Neutrophil (primary cell): ENCODE results near the gene DNAH17.

Source experiments
- H3K27ac ChIP-seq: fragments of 200-600 bp; sonication (generic); 2 replicates; pipeline ENCODE4 v1.5.1; 2016; ENCODE audit warnings: mild to moderate bottlenecking, moderate library complexity
- H3K27me3 ChIP-seq: fragments of 200-600 bp; sonication (generic); 2 replicates; pipeline ENCODE4 v1.6.0; 2016; ENCODE audit warnings: mild to moderate bottlenecking
- H3K36me3 ChIP-seq: fragments of 200-600 bp; sonication (generic); 2 replicates; pipeline ENCODE4 v1.5.1; 2017
- H3K4me1 ChIP-seq, 2 experiments: fragments of 200-600 bp in 1 of 2; sonication (generic) in 1 of 2; 1 replicate in 1 of 2; 2 replicates in 1 of 2; pipeline versions ENCODE4 v1.5.1 to v1.6.1; 2013 to 2016; ENCODE audit warnings: low read depth in 1 of 2, low read length in 1 of 2, mild to moderate bottlenecking in 1 of 2, moderate library complexity in 1 of 2; ENCODE audit not compliant: control insufficient read depth in 1 of 2, insufficient read depth in 1 of 2
- H3K4me3 ChIP-seq, 2 experiments: fragments of 200-600 bp in 1 of 2; sonication (generic) in 1 of 2; 1 replicate in 1 of 2; 2 replicates in 1 of 2; pipeline ENCODE4 v1.5.1; 2013 to 2016; ENCODE audit warnings: low read depth in 1 of 2, low read length in 1 of 2, mild to moderate bottlenecking in 1 of 2, moderate library complexity in 1 of 2
- H3K9me3 ChIP-seq: fragments of 200-600 bp; sonication (generic); 2 replicates; pipeline ENCODE4 v1.5.1; 2016
- TF ChIP-seq, protein P1 (sequence below): fragments of 200-600 bp; sonication (generic); IDR thresholded peaks from 2 replicates; pipeline ENCODE4 v1.5.1; 2016; ENCODE audit warnings: antibody characterized with exemption

Gene DNAH17

DNA sequence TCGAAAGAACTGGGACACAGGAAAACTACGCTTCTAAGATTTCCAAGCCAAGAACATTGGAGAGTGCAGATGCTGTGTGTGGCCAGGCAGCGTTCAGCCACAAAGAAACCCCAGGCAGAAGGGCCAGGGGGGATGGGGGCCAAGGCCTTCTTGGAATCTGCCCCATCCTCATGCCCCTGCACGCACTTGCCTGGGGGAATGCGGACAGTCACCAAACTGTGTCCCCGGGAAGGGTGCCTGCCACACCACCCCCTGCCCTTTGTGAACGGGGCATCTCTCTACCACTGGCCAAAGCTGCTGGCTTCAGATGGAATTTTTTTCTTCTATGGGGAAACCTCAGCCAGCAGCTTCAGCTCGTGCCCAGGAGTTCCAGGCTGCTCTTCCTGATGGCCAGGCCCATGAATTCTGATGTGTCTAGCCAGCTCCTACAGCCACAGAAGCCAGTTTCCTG lies 32.0 kb upstream of the DNAH17 start:
- H3K9me3 ChIP-seq = no peaks in the 10 kb centered on the region
- TF ChIP-seq, protein P1, sequence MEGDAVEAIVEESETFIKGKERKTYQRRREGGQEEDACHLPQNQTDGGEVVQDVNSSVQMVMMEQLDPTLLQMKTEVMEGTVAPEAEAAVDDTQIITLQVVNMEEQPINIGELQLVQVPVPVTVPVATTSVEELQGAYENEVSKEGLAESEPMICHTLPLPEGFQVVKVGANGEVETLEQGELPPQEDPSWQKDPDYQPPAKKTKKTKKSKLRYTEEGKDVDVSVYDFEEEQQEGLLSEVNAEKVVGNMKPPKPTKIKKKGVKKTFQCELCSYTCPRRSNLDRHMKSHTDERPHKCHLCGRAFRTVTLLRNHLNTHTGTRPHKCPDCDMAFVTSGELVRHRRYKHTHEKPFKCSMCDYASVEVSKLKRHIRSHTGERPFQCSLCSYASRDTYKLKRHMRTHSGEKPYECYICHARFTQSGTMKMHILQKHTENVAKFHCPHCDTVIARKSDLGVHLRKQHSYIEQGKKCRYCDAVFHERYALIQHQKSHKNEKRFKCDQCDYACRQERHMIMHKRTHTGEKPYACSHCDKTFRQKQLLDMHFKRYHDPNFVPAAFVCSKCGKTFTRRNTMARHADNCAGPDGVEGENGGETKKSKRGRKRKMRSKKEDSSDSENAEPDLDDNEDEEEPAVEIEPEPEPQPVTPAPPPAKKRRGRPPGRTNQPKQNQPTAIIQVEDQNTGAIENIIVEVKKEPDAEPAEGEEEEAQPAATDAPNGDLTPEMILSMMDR = no peak
- no peak overlapping the region for H3K4me3 ChIP-seq
- no peaks in the 10 kb centered on the region for H3K36me3 ChIP-seq
- H3K4me1 ChIP-seq = peaks cover 11 to 12% of the 10 kb centered on the region in 2 experiments
- no peak overlapping the region for H3K27ac ChIP-seq
- H3K27me3 ChIP-seq = no peaks in the 10 kb centered on the region

DNA sequence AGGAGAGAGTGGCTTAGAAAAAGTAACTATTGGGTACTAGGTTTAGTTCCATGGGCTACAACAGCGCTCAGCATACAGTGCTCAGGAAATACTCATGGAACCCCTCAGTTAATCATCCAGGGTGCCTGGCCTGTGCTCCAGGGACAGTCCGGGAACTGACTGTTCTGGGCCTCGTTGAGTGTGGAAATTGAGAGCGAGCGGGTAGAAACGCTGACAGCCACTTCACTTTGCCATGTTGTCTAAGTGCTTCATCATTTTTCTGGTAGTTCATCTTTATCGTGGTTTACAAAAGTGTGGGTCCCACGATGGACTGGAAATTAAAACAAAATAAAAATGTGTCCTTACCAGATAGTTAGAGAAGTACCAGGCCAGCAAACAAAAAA lies 31.6 kb upstream of the DNAH17 start:
- Histone ChIP-seq H3K27ac (no peak overlapping the region), H3K9me3 (no peaks in the 10 kb centered on the region), H3K36me3 (no peaks in the 10 kb centered on the region), H3K27me3 (no peaks in the 10 kb centered on the region), H3K4me3 (no peak overlapping the region), H3K4me1 (peaks cover 11 to 12% of the 10 kb centered on the region in 2 experiments)
- TF ChIP-seq, protein P1 = no peak

DNA sequence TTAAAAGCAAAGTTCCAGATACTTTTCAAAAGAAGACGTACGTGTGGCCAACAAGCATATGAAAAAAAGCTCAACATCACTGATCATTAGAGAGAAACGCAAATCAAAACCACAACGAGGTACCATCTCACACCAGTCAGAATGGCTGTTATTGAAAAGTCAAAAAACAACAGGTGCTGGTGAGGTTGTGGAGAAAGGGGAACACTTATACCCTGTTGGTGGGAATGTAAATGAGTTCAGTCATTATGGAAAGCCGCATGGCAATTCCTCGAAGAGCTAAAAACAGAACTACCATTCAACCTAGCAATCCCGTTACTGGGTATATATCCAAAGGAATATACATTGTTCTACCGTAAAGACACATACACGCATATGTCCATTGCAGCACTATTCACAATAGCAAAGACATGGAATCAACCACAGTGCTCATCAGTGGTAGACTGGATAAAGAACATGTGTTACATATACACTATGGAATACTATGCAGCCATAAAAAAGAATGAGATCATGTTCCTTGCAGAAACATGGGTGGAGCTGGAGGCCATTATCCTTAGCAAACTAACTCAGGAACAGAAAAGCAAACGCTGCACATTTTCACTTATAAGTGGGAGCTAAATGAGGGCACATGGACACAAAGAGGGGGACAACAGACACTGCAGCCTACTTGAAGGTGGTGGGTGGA lies 31.1 kb upstream of the DNAH17 start:
- no peak overlapping the region for H3K4me3 ChIP-seq
- no peak overlapping the region for H3K27ac ChIP-seq
- H3K36me3 ChIP-seq = no peaks in the 10 kb centered on the region
- no peaks in the 10 kb centered on the region for H3K9me3 ChIP-seq
- peaks cover 6 to 7% of the 10 kb centered on the region in 2 experiments for H3K4me1 ChIP-seq
- TF ChIP-seq, protein P1 = no peak
- no peaks in the 10 kb centered on the region for H3K27me3 ChIP-seq

DNA sequence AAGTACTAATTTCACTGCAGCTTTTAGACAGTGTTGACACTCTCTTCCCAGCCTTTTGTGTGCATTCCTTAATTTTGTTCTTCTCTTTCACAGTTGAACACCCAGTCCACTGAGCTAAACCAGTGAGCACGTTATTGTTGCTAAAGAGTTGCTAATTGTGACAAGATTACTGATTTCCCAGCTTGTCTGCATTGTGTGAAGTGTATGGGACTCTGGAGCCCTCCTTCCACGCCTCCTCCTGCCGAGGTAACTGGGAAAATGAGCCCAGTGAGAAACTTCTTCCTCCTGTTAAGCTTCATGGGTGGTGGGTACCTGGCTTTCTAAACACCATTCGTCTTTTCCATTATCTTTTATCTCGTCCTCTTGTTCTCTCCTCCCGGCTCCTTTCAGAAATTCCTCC lies 29.8 kb upstream of the DNAH17 start:
- Histone ChIP-seq H3K27me3 (no peaks in the 10 kb centered on the region), H3K4me3 (no peak overlapping the region), H3K4me1 (peaks cover 3 to 6% of the 10 kb centered on the region in 2 experiments), H3K9me3 (no peaks in the 10 kb centered on the region), H3K36me3 (no peaks in the 10 kb centered on the region), H3K27ac (no peak overlapping the region)
- TF ChIP-seq, protein P1 = no peak

DNA sequence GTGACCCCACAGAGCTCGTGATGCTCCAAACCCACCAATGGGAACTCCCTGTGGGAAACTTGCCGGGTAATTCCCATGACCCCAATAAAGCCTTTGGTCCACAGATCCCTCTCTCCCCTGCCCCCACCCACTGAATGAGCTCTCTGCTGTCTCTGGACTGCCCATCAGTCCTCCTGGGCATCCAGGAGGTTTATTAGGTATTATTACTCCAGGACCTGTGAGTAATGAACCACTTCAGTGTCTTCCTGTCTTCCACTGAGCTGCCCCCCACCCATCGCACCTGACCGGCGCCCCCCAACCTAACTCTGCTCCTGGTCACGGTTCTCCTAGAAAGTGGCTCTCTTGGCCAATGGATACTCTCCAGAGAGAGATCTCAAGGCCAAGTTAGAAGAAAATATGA lies 28.7 kb upstream of the DNAH17 start:
- H3K27ac ChIP-seq = no peak overlapping the region
- no peaks in the 10 kb centered on the region for H3K36me3 ChIP-seq
- no peak overlapping the region for H3K4me3 ChIP-seq
- H3K9me3 ChIP-seq = no peaks in the 10 kb centered on the region
- H3K4me1 ChIP-seq = peaks cover 3 to 6% of the 10 kb centered on the region in 2 experiments
- no peaks in the 10 kb centered on the region for H3K27me3 ChIP-seq
- TF ChIP-seq, protein P1 = no peak
